ENCODE results near the gene AP3B2. TPM values are rescaled to one million over a fixed set of nuclear protein-coding genes. Genes with fewer than 3 reads are reported as not detected.
"Not testable (repeated sequence)": the region's sequence is repeated elsewhere in the genome, so short reads cannot be mapped to it uniquely, and the experiment has no call there.

AP3B2 gene
- total RNA-seq, 1 donor from 2014 or later, result not detected

GRCh38 chr15:82655606-82656005 is 54.1 kb downstream of the AP3B2 start:
- Mint-ChIP-seq H3K4me3 (ENCODE audit: low read depth) (no peak overlapping the region), H3K27me3 (ENCODE audit: low read depth) (peaks cover 16% of the 10 kb centered on the region), H3K36me3 (ENCODE audit: low read depth) (no peaks in the 10 kb centered on the region), H3K4me1 (ENCODE audit: low read depth) (no peaks in the 10 kb centered on the region), H3K9me3 (no peaks in the 10 kb centered on the region), H3K27ac (no peak overlapping the region)
- intact Hi-C loops (cut with micrococcal nuclease), result no loop called here
- no peak for DNase-seq (ENCODE audit: low spot score)

GRCh38 chr15:82653483-82654168 is 56.0 kb downstream of the AP3B2 start:
- Mint-ChIP-seq H3K36me3 (ENCODE audit: low read depth) (no peaks in the 10 kb centered on the region), H3K27me3 (ENCODE audit: low read depth) (peaks cover 35% of the 10 kb centered on the region), H3K27ac (no peak overlapping the region), H3K4me1 (ENCODE audit: low read depth) (no peaks in the 10 kb centered on the region), H3K4me3 (ENCODE audit: low read depth) (no peak overlapping the region), H3K9me3 (no peaks in the 10 kb centered on the region)
- no peak for DNase-seq (ENCODE audit: low spot score)
- intact Hi-C loops (cut with micrococcal nuclease), result no loop called here

GRCh38 chr15:82651708-82652107 is 58.0 kb downstream of the AP3B2 start:
- Mint-ChIP-seq H3K4me3 (ENCODE audit: low read depth) (no peak overlapping the region), H3K27me3 (ENCODE audit: low read depth) (peaks cover 42% of the 10 kb centered on the region), H3K4me1 (ENCODE audit: low read depth) (no peaks in the 10 kb centered on the region), H3K27ac (no peak overlapping the region), H3K36me3 (ENCODE audit: low read depth) (no peaks in the 10 kb centered on the region), H3K9me3 (no peaks in the 10 kb centered on the region)
- intact Hi-C loops (cut with micrococcal nuclease), result no loop called here
- no peak for DNase-seq (ENCODE audit: low spot score)

GRCh38 chr15:82650046-82650670 is 59.5 kb downstream of the AP3B2 start:
- H3K36me3 Mint-ChIP-seq (ENCODE audit: low read depth), result no peaks in the 10 kb centered on the region
- no peak for DNase-seq (ENCODE audit: low spot score)
- no peaks in the 10 kb centered on the region for H3K9me3 Mint-ChIP-seq
- no peak overlapping the region for H3K27ac Mint-ChIP-seq
- intact Hi-C loops (cut with micrococcal nuclease), result no loop called here
- H3K4me3 Mint-ChIP-seq (ENCODE audit: low read depth), result no peak overlapping the region
- peaks cover 1% of the 10 kb centered on the region for H3K4me1 Mint-ChIP-seq (ENCODE audit: low read depth)
- peaks cover 46% of the 10 kb centered on the region for H3K27me3 Mint-ChIP-seq (ENCODE audit: low read depth)

- peaks cover 53% of the 10 kb centered on the region for H3K27me3 Mint-ChIP-seq (ENCODE audit: low read depth)
- H3K36me3 Mint-ChIP-seq (ENCODE audit: low read depth), result no peaks in the 10 kb centered on the region
- H3K4me3 Mint-ChIP-seq (ENCODE audit: low read depth), result no peak overlapping the region
- no peak for DNase-seq (ENCODE audit: low spot score)
- H3K4me1 Mint-ChIP-seq (ENCODE audit: low read depth), result peaks cover 1% of the 10 kb centered on the region
- intact Hi-C loops (cut with micrococcal nuclease), result no loop called here
- H3K9me3 Mint-ChIP-seq, result no peaks in the 10 kb centered on the region
- no peak overlapping the region for H3K27ac Mint-ChIP-seq
Measured at GRCh38 chr15:82649226-82649999, 60.3 kb downstream of the AP3B2 start.

- Mint-ChIP-seq H3K27me3 (ENCODE audit: low read depth) (peaks cover 55% of the 10 kb centered on the region), H3K9me3 (no peaks in the 10 kb centered on the region), H3K4me1 (ENCODE audit: low read depth) (peaks cover 1% of the 10 kb centered on the region), H3K36me3 (ENCODE audit: low read depth) (no peaks in the 10 kb centered on the region), H3K4me3 (ENCODE audit: low read depth) (peak overlapping the region; percentile 17), H3K27ac (no peak overlapping the region)
- intact Hi-C loops (cut with micrococcal nuclease), result no loop called here
- DNase-seq (ENCODE audit: low spot score), result no peak
Measured at GRCh38 chr15:82648257-82649103, 61.2 kb downstream of the AP3B2 start.

- Mint-ChIP-seq H3K27me3 (ENCODE audit: low read depth) (peaks cover 55% of the 10 kb centered on the region), H3K9me3 (no peaks in the 10 kb centered on the region), H3K27ac (no peak overlapping the region), H3K36me3 (ENCODE audit: low read depth) (no peaks in the 10 kb centered on the region), H3K4me1 (ENCODE audit: low read depth) (peaks cover 1% of the 10 kb centered on the region), H3K4me3 (ENCODE audit: low read depth) (peak overlapping the region; percentile 17)
- intact Hi-C loops (cut with micrococcal nuclease), result no loop called here
- DNase-seq (ENCODE audit: low spot score), result no peak
Measured at GRCh38 chr15:82647835-82648256, 61.8 kb downstream of the AP3B2 start.

GRCh38 chr15:82647045-82647834 is 62.4 kb downstream of the AP3B2 start, which contains the start of gene CPEB1:
Gene CPEB1 (minus strand): TSS chr15:82647363. CDS start chr15:82628459, 18,904 bp downstream.
- H3K27me3 Mint-ChIP-seq (ENCODE audit: low read depth), result peaks cover 56% of the 10 kb centered on the region
- peak within 1 kb of the TSS; percentile 17 for H3K4me3 Mint-ChIP-seq (ENCODE audit: low read depth)
- no peaks in the 10 kb centered on the region for H3K9me3 Mint-ChIP-seq
- DNase-seq (ENCODE audit: low spot score), result no peak
- no peaks in the 10 kb centered on the region for H3K36me3 Mint-ChIP-seq (ENCODE audit: low read depth)
- H3K27ac Mint-ChIP-seq, result no peak within 1 kb of the TSS
- H3K4me1 Mint-ChIP-seq (ENCODE audit: low read depth), result peaks cover 1% of the 10 kb centered on the region
- intact Hi-C loops (cut with micrococcal nuclease), result no loop called here

GRCh38 chr15:82646250-82647044 is 63.2 kb downstream of the AP3B2 start:
- Mint-ChIP-seq H3K36me3 (ENCODE audit: low read depth) (no peaks in the 10 kb centered on the region), H3K4me1 (ENCODE audit: low read depth) (peaks cover 1% of the 10 kb centered on the region), H3K9me3 (no peaks in the 10 kb centered on the region), H3K4me3 (ENCODE audit: low read depth) (peak overlapping the region; percentile 51), H3K27ac (no peak overlapping the region), H3K27me3 (ENCODE audit: low read depth) (peaks cover 58% of the 10 kb centered on the region)
- no peak for DNase-seq (ENCODE audit: low spot score)
- intact Hi-C loops (cut with micrococcal nuclease), result no loop called here

- H3K4me1 Mint-ChIP-seq (ENCODE audit: low read depth); H3K9me3 Mint-ChIP-seq; H3K27ac Mint-ChIP-seq; intact Hi-C loops (cut with micrococcal nuclease); DNase-seq (ENCODE audit: low spot score); H3K36me3 Mint-ChIP-seq (ENCODE audit: low read depth); H3K4me3 Mint-ChIP-seq (ENCODE audit: low read depth): not testable (repeated sequence)
- peaks cover 64% of the 10 kb centered on the region for H3K27me3 Mint-ChIP-seq (ENCODE audit: low read depth)
Measured at GRCh38 chr15:82644967-82645852, 64.5 kb downstream of the AP3B2 start.

- Mint-ChIP-seq H3K4me3 (ENCODE audit: low read depth) (no peak overlapping the region), H3K4me1 (ENCODE audit: low read depth) (peaks cover 1% of the 10 kb centered on the region), H3K27me3 (ENCODE audit: low read depth) (peaks cover 61% of the 10 kb centered on the region), H3K36me3 (ENCODE audit: low read depth) (no peaks in the 10 kb centered on the region), H3K9me3 (no peaks in the 10 kb centered on the region), H3K27ac (no peak overlapping the region)
- DNase-seq (ENCODE audit: low spot score), result no peak
- intact Hi-C loops (cut with micrococcal nuclease), result no loop called here
Measured at GRCh38 chr15:82643992-82644391, 65.7 kb downstream of the AP3B2 start.

Data from activated T-helper 2 cell treated with anti-CD3 and anti-CD28 coated beads, Interferon-gamma antibody, Interleukin-2, Interleukin-4, amounts not matched to agents 10 μg/mL and 5 μg/mL and 100 μg/mL, durations not matched to agents 14 hours and 24 hours and 36 hours (primary cell).